GM23248 (cell line): ENCODE results near the gene SELENOO.
"Not testable (repeated sequence)": the region's sequence is repeated elsewhere in the genome, so short reads cannot be mapped to it uniquely, and the experiment has no call there.

ENCODE experiments used
- EZH2 ChIP-seq: fragments of 200-600 bp; sonication (generic); IDR thresholded peaks from 2 replicates; pipeline ENCODE4 v1.6.1; 2018; ENCODE audit warnings: antibody characterized with exemption, mild to moderate bottlenecking; ENCODE audit not compliant: insufficient read depth, poor library complexity, severe bottlenecking
- EZH2phosphoT487 ChIP-seq: fragments of 200-600 bp; sonication (generic); IDR thresholded peaks from 2 replicates; pipeline ENCODE4 v1.6.1; 2018; ENCODE audit warnings: antibody characterized with exemption, moderate library complexity, mild to moderate bottlenecking, low read depth; ENCODE audit not compliant: insufficient read depth

GRCh38 chr22:50204998-50205397 is 4.2 kb downstream of the SELENOO start:
- not testable (repeated sequence) for TF ChIP-seq EZH2, EZH2phosphoT487
